Bronchial smooth muscle cell (primary cell): ENCODE measurements around the gene SLC8B1. TPM values are rescaled to one million over a fixed set of nuclear protein-coding genes. Genes with fewer than 3 reads are reported as not detected.

ENCODE experiments used
- total RNA-seq: library from RNA; depleted of rRNA; stranded (reverse); fragments of >200 nt; gene quantifications from 2 replicates; pipeline ENCODE4 v1.2.1, GENCODE V29; 2014

SLC8B1 gene
- total RNA-seq: 11.5 and 18.1 TPM in 2 replicates

DNA sequence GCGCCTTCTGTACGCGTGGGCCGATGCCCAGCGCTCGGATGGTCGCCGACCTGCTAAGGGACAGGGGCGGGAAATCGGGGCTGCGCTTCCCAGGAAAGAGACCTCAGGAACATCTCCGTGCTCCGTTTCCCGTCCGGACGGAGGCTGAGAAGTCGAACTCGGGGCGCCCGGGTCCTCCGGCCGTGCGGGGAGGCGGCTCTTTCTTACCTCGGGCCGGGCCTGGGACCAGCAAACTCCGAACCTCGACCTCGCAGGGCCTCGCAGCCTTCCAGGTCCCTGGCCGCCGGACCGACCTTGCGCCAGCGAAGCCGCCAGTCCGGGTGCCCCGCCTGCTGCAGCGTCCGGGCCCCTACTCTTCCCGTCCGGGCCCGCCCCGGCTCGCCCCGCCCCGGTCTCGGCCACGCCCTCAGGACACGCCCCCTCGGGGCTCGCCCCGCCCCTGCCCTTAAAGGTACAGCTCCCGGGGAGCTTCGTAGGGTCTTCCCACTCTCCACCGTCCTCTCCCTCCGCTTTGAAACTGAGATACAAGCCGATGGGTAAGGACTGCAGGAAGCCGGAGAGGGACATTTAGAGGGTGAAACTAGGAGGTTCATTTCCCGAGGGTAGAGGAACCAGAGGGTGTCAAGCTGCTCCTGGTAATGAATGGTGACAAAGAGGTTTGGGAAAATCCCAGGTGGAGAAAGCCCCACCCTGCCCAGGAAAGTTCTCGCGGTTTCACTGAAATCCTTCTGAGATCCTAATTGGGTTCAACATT lies at the start of gene SLC8B1:
SLC8B1 (minus strand) TSS at position 324 of the 754 bp plus-strand sequence. CDS start 2,231 bp downstream, outside the sequence.

DNA sequence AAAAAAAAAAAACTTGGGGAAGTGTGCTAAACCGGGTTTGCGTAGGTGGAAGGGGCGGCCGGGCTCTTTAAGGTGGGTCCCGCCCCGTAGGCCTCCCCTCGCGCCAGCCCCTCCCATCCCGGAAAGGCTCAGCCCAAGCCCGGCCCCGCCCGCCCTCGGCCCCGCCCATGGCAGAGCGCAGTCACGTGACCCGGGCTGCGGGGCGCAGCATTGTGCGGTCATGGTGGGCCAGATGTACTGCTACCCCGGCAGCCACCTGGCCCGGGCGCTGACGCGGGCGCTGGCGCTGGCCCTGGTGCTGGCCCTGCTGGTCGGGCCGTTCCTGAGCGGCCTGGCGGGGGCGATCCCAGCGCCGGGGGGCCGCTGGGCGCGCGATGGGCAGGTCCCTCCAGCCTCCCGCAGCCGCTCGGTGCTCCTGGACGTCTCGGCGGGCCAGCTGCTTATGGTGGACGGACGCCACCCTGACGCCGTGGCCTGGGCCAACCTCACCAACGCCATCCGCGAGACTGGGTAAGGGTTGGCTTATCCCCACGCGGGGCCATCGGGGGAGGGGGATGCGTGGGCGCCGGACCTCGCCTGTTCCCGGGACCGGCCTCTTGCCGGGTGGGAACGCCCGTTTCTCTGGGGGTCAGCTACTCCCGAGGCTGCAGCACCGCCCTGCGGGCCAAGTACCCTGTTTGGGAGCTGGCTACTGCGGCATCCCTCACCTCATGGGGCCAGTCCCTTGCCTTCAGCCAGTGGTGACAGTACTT lies 23.6 kb upstream of the SLC8B1 start, which contains the start of gene PLBD2:
PLBD2 (plus strand) TSS at position 207 of the 752 bp plus-strand sequence; CDS start at position 221, 14 bp downstream.

Other genes starting within 250 kb of the SLC8B1 start
- not detected in 2 replicates for gene RASAL1, start 199.3 kb downstream of the SLC8B1 start, total RNA-seq
- gene CFAP73, start 185.4 kb downstream of the SLC8B1 start, total RNA-seq: 0.09 TPM in 1 of 2 replicates, not detected in the other
- gene DDX54, start 149.6 kb downstream of the SLC8B1 start, total RNA-seq: 27.0 and 28.5 TPM in 2 replicates
- gene RITA1, start 149.4 kb downstream of the SLC8B1 start, total RNA-seq: 8.2 and 9.1 TPM in 2 replicates
- 11.2 and 13.6 TPM in 2 replicates for gene TPCN1, start 113.6 kb downstream of the SLC8B1 start, total RNA-seq
- 22.2 and 26.5 TPM in 2 replicates for gene PLBD2, start 23.5 kb upstream of the SLC8B1 start, total RNA-seq
- 0.16 TPM in 1 of 2 replicates, not detected in the other for gene SDS, start 68.8 kb upstream of the SLC8B1 start, total RNA-seq
- gene SDSL, start 87.3 kb upstream of the SLC8B1 start, total RNA-seq: 8.2 and 14.2 TPM in 2 replicates
- gene LHX5, start 136.8 kb upstream of the SLC8B1 start, total RNA-seq: not detected in 2 replicates